GM12865 (cell line): ENCODE measurements around the gene EARS2.
"Not testable (repeated sequence)": the region's sequence is repeated elsewhere in the genome, so short reads cannot be mapped to it uniquely, and the experiment has no call there.

ENCODE experiments used
- DNase-seq: peaks from one replicate; pipeline ENCODE4 v3.0.0; 2010; ENCODE audit warnings: low read depth
- H3K4me3 ChIP-seq: 2 replicates; pipeline ENCODE4 v1.5.1; 2011; ENCODE audit warnings: mild to moderate bottlenecking, low read depth, low read length, control low read depth
- CTCF ChIP-seq: IDR thresholded peaks from 2 replicates; pipeline ENCODE4 v1.5.1; 2011; ENCODE audit warnings: low read length, control low read depth, low read depth, inconsistent platforms; ENCODE audit not compliant: insufficient read depth; ENCODE audit errors: missing control alignments

EARS2 gene

DNA sequence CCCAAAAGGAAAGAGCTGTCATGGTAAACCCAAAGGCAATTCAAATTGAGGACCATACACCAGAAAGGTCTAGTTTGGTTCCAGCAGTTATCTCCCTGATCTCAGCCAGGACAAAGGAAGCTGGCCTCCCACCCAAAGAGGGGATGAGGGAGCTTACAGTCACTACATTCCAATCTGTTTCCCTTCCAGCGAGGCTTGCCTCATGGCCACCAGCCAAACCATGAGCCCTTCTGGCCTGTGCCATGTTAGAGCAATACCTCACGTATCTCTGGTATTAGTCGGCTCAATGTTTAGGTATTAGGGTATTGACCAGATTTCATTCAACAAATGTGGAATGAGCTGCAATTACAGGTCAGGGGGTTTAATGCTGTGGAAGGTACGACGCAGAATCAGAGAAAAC, 30.6 kb upstream of the EARS2 start:
- no peak for DNase-seq
- no peak overlapping the region for H3K4me3 ChIP-seq
- no peak for TF ChIP-seq CTCF

- no peak for DNase-seq
- no peak overlapping the region for H3K4me3 ChIP-seq
- TF ChIP-seq CTCF: no peak
These were observed 27.3 kb upstream of the EARS2 start for GRCh38 chr16:23584186-23585076.

DNA sequence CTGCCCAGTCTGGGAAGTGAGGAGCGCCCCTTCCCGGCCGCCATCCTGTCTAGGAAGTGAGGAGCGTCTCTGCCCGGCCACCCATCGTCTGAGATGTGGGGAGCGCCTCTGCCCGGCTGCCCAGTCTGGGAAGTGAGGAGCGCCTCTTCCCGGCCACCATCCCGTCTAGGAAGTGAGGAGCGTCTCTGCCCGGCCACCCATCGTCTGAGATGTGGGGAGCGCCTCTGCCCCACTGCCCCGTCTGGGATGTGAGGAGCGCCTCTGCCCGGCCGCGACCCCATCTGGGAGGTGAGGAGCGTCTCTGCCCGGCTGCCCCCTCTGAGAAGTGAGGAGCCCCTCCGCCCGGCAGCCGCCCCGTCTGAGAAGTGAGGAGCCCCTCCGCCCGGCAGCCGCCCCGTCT, 26.1 kb upstream of the EARS2 start:
- DNase-seq: not testable (repeated sequence)

GRCh38 chr16:23581764-23582163, 24.6 kb upstream of the EARS2 start:
- H3K4me3 ChIP-seq: no peak overlapping the region
- no peak for TF ChIP-seq CTCF
- no peak for DNase-seq

More for the DNA sequence above, 26.1 kb upstream of the EARS2 start:
- H3K4me3 ChIP-seq: not testable (repeated sequence)

- DNase-seq: no peak
- no peak overlapping the region for H3K4me3 ChIP-seq
- no peak for TF ChIP-seq CTCF
These were observed 23.2 kb upstream of the EARS2 start for GRCh38 chr16:23580391-23580790.

GRCh38 chr16:23579371-23579770, 22.2 kb upstream of the EARS2 start:
- no peak for TF ChIP-seq CTCF
- no peak for DNase-seq
- H3K4me3 ChIP-seq: no peak overlapping the region

GRCh38 chr16:23578101-23578830, 21.1 kb upstream of the EARS2 start:
- no peak overlapping the region for H3K4me3 ChIP-seq
- TF ChIP-seq CTCF: no peak
- no peak for DNase-seq
